Activated CD4-positive, alpha-beta T cell treated with anti-CD3 and anti-CD28 coated beads, Interleukin-2, amount 10 ng/mL, durations not matched to agents 7 days and 5 days (primary cell): ENCODE data around the gene NEK3. TPM values are rescaled to one million over a fixed set of nuclear protein-coding genes. Genes with fewer than 3 reads are reported as not detected.
"Not testable (repeated sequence)": the region's sequence is repeated elsewhere in the genome, so short reads cannot be mapped to it uniquely, and the experiment has no call there.

ENCODE experiments used
- CTCF ChIA-PET: fragments of 350-600 bp; sonication (Branson Sonifier 250); formaldehyde crosslinking; loops from one replicate; lab custom pipeline; 2021; ENCODE audit warnings: antibody characterized with exemption; lab: Charles Lee
- POLR2A ChIA-PET: fragments of 350-600 bp; sonication (Branson Sonifier 250); formaldehyde crosslinking; loops from one replicate; lab custom pipeline; 2021; ENCODE audit warnings: antibody characterized with exemption; lab: Charles Lee
- DNase-seq: peaks from one replicate; pipeline ENCODE4 v3.0.0-alpha.2; 2020
- H3K27ac Mint-ChIP-seq: one replicate; pipeline ENCODE4 v1.8.0; 2021; ENCODE audit warnings: mild to moderate bottlenecking, moderate library complexity, mixed read lengths
- H3K27me3 Mint-ChIP-seq: one replicate; pipeline ENCODE4 v1.8.0; 2021; ENCODE audit warnings: mixed read lengths
- H3K36me3 Mint-ChIP-seq: one replicate; pipeline ENCODE4 v1.8.0; 2021; ENCODE audit warnings: low read depth, mixed read lengths
- H3K4me1 Mint-ChIP-seq: one replicate; pipeline ENCODE4 v1.8.0; 2021; ENCODE audit warnings: mixed read lengths
- H3K4me3 Mint-ChIP-seq: one replicate; pipeline ENCODE4 v1.8.0; 2021; ENCODE audit warnings: mild to moderate bottlenecking, moderate library complexity, mixed read lengths
- H3K9me3 Mint-ChIP-seq: one replicate; pipeline ENCODE4 v1.8.0; 2021; ENCODE audit warnings: mixed read lengths
- total RNA-seq, 2 experiments: library from RNA; stranded (reverse); gene quantifications; one replicate each; pipeline ENCODE4 v1.2.3, GENCODE V29; 2021

The NEK3 gene
- total RNA-seq, 2 experiments from 2014 or later = 3.7 to 5.1 TPM

DNA sequence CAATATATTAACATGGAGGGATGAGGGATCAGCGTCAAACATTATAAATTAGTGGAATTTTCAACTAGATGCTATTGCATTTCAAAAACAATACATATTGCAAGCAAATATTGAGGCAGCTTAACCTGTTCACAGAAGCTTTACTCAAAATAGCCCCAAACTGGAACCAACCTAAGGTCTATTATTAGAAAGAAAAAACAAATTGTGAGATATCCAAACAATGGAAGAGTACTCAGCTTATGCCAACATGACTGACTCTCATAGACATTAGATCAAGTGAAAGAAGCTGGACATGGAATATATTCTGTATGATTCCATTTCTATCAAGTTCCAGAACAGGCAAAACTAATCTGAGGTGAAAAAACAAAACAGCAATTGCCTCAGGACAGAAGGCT lies 27.6 kb upstream of the NEK3 start:
- Mint-ChIP-seq H3K9me3 (no peaks in the 10 kb centered on the region), H3K27ac (peak overlapping the region; percentile 2), H3K4me3 (no peak overlapping the region), H3K36me3 (peaks cover 21% of the 10 kb centered on the region), H3K4me1 (peaks cover 39% of the 10 kb centered on the region), H3K27me3 (no peaks in the 10 kb centered on the region)
- ChIA-PET POLR2A (no interaction called here), CTCF (no interaction called here)
- DNase-seq = no peak

DNA sequence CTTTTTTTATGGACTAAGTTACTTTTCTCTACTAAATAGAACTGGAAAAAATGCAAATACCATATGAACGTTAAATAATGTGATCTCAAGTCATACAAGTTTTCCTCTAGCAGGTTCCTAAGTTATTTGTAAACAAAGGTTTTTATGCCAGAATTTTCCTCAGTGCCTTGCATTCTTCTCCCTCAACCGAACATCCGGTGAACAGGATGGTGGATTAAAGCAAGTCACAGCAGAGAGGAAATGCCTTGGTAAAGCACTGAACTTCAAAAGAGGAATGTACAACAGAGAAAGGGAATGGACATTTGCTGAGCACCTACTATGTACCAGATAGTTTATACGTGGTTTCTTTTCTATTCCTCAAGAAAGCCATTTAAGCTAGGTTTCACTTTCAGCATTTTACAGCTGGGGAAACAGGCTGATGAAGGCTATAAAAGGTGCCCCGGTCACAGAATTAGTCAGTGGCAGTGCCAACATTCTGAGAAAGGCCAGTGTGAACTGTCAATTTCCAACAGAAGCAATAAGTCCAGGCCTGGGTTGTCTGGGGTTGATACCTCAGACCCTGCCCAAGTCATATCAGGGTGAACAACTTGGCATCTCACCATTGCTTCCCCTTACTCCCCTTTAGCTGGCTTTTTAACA lies 22.0 kb upstream of the NEK3 start:
- DNase-seq, CTCF ChIA-PET, H3K27ac Mint-ChIP-seq, H3K4me1 Mint-ChIP-seq, H3K27me3 Mint-ChIP-seq, H3K4me3 Mint-ChIP-seq, H3K9me3 Mint-ChIP-seq, POLR2A ChIA-PET: not testable (repeated sequence)
- H3K36me3 Mint-ChIP-seq = peaks cover 34% of the 10 kb centered on the region

DNA sequence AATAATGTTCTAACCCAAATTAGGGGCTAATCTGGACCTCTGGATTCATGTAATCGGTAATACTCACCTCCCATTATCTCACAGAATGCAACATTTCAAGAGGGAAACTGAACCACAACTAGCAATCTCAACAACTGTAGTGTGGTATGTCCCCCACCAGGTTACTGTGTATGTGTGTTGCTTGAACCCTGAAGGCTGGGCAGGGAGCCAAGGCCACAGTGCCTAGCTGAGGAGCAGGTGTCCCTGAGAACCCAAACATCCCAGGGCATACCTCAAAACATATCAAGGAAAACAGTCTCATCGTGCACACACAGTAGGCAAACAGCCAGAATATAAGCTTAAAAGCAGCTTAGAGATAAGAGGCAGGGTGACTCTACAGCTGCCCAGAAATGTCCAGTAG lies 20.5 kb upstream of the NEK3 start:
- Mint-ChIP-seq H3K36me3 (peaks cover 29% of the 10 kb centered on the region), H3K4me3 (no peak overlapping the region), H3K4me1 (peaks cover 4% of the 10 kb centered on the region), H3K27me3 (no peaks in the 10 kb centered on the region), H3K27ac (no peak overlapping the region), H3K9me3 (no peaks in the 10 kb centered on the region)
- ChIA-PET POLR2A (no interaction called here), CTCF (no interaction called here)
- no peak for DNase-seq

DNA sequence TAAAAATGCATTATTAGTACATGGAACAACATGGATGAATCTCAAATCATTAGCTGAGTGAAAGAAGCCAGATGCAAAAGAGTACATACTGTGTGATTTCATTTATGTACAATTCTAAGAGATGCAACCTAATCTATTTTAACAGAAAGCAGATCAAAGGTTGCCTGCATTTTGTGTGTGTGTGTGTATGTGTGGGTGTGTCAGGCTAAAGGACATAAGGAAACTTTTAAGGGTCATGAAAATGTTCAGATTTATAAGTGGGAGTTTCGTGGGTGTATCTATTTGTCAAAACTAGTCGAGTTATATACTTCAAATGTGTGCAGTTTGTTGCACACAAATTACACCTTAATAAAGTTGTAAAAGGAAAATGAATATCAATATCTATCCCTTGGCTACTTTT lies 17.9 kb upstream of the NEK3 start:
- DNase-seq = no peak
- Mint-ChIP-seq H3K27me3 (no peaks in the 10 kb centered on the region), H3K4me3 (no peak overlapping the region), H3K27ac (no peak overlapping the region), H3K36me3 (peaks cover 36% of the 10 kb centered on the region), H3K9me3 (no peaks in the 10 kb centered on the region), H3K4me1 (peaks cover 12% of the 10 kb centered on the region)
- ChIA-PET CTCF (interaction anchor here (0.7 kb wide), 1 partner anchor 18 kb away, joined by 3 read pairs; no protein-coding TSS in a partner anchor), POLR2A (no interaction called here)

DNA sequence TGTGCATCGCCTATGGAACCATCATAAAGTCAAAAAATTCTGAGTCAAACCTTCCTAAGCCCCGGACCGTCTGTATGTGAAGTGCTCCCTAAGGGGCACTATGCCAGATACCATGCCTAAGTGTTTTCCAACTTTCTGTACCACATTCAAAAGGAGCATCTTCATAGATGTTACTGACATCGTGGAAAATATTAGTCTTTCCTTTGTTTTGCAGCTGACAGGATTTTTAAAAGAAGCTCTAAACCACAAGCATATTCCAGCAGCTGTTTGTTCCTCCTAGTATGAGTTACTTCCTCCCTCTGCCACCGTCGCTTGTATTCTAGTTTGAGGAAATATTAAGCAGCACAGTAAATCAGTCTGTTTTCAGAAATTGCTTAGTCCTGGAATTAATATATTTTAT lies 14.6 kb upstream of the NEK3 start:
- not testable (repeated sequence) for H3K4me1 Mint-ChIP-seq, H3K9me3 Mint-ChIP-seq, H3K27ac Mint-ChIP-seq, DNase-seq, H3K27me3 Mint-ChIP-seq, H3K4me3 Mint-ChIP-seq
- peaks cover 29% of the 10 kb centered on the region for H3K36me3 Mint-ChIP-seq
- POLR2A ChIA-PET = interaction anchor here (0.5 kb wide), 1 partner anchor 293 kb away, joined by 3 read pairs; no protein-coding TSS in a partner anchor
- CTCF ChIA-PET = interaction anchor here (0.9 to 3.9 kb wide), 4 partner anchors 10 to 277 kb away, joined by 3 to 14 read pairs (median 4); no protein-coding TSS in a partner anchor

DNA sequence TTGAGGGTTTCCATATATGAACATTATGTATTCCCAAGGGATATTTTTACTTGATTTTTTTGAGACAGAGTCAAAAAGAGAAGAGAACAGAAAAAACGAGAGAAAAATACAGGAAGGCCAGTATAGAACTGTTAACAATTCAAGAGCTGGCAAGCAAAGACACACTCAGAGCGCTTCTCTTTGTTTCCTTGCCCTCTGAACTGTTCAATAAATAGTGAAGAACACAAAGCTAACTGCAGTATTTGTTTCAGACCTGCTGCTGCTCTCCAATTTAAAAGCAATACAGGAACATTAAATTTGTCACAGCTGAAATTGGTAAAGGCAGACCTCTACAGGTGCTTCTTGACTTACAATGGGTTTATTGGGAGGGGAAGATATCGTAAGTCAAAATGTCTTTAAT lies 14.0 kb upstream of the NEK3 start:
- Mint-ChIP-seq H3K4me1 (peaks cover 8% of the 10 kb centered on the region), H3K4me3 (no peak overlapping the region), H3K27me3 (no peaks in the 10 kb centered on the region), H3K36me3 (peaks cover 29% of the 10 kb centered on the region), H3K9me3 (no peaks in the 10 kb centered on the region), H3K27ac (no peak overlapping the region)
- no peak for DNase-seq
- POLR2A ChIA-PET = interaction anchor here (0.5 kb wide), 1 partner anchor 294 kb away, joined by 3 read pairs; no protein-coding TSS in a partner anchor
- CTCF ChIA-PET = interaction anchor here (1.7 to 3.9 kb wide), 2 partner anchors 12 to 277 kb away, joined by 4 to 14 read pairs; no protein-coding TSS in a partner anchor

DNA sequence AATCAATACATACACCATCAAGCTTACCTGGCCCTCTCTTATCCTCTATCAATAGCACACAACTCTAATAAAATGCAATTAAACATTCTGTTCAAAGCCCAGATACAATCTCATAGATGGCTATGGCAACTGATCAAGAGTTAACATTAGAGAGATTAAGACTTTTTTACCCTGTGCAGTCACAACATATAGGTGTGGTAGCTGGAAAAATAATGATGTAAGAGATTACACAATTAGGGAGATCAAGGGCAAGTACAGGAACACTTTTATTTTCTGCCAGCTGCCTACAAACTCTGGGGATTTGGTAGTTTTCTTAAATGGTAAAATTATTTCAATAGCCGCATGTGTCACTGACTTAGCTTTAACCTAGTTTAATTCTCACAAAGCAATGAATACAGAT lies 12.3 kb upstream of the NEK3 start:
- DNase-seq, H3K27ac Mint-ChIP-seq, POLR2A ChIA-PET: not testable (repeated sequence)

DNA sequence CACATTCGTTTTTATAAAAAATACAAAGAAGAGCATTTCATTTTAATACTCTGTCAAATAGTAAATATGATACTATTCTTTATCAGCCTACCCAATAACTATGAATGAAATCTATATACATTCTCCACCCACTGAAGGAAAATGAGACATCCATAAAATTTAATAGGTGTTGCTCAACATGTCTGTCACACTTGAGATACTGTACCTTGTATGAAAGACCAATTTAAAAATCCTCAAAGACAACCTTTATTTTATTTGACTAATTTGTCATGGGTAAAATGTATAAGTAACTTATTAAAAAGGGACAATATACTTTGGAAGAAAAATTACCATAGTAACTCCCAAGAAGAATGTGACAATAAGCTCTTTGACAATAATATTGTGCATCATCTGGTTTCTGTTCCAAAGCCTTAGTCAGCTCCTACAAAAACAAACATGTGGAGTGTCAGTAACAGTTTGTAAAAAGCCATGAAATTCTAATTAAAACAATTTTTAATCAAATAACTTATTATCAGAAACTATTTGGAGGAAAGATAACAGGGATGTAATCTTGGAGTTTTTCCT lies 11.5 kb upstream of the NEK3 start:
- H3K9me3 Mint-ChIP-seq, H3K4me1 Mint-ChIP-seq, H3K27me3 Mint-ChIP-seq, DNase-seq, H3K4me3 Mint-ChIP-seq, POLR2A ChIA-PET, H3K27ac Mint-ChIP-seq: not testable (repeated sequence)
- CTCF ChIA-PET = interaction anchor here (1.3 to 1.6 kb wide), 2 partner anchors 11 to 43 kb away, joined by 3 to 5 read pairs; no protein-coding TSS in a partner anchor
- peaks cover 29% of the 10 kb centered on the region for H3K36me3 Mint-ChIP-seq

More for the DNA sequence above, 12.3 kb upstream of the NEK3 start:
- H3K9me3 Mint-ChIP-seq, H3K27me3 Mint-ChIP-seq, H3K4me1 Mint-ChIP-seq, H3K4me3 Mint-ChIP-seq: not testable (repeated sequence)
- peaks cover 26% of the 10 kb centered on the region for H3K36me3 Mint-ChIP-seq
- CTCF ChIA-PET = interaction anchor here (1.3 to 3.9 kb wide), 2 partner anchors 10 to 44 kb away, joined by 3 to 14 read pairs; no protein-coding TSS in a partner anchor

DNA sequence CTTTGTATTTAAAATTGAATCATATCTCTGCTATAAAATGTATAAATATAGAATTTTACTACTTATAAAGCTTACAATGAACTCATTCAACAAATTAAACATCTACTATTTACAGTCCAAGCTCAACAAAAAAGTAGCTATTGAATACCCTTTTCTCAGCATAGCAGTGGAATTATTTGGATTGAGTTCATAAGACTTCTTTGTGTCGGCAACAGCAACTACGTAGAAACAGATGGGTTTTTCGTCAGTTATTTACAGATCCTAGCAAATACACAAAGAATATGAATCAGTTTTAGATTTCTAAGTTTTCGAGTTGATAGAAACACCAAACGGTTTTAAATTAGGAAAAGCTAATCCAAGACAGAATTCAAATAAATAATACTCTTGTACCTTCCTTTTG lies 10.4 kb upstream of the NEK3 start:
- Mint-ChIP-seq H3K9me3 (no peaks in the 10 kb centered on the region), H3K4me1 (peaks cover 8% of the 10 kb centered on the region), H3K36me3 (peaks cover 30% of the 10 kb centered on the region), H3K4me3 (no peak overlapping the region), H3K27ac (no peak overlapping the region), H3K27me3 (no peaks in the 10 kb centered on the region)
- DNase-seq = no peak
- ChIA-PET POLR2A (interaction anchor here (0.6 kb wide), 1 partner anchor 287 kb away, joined by 6 read pairs; no protein-coding TSS in a partner anchor), CTCF (interaction anchor here (1.6 kb wide), 1 partner anchor 10 kb away, joined by 5 read pairs; no protein-coding TSS in a partner anchor)

DNA sequence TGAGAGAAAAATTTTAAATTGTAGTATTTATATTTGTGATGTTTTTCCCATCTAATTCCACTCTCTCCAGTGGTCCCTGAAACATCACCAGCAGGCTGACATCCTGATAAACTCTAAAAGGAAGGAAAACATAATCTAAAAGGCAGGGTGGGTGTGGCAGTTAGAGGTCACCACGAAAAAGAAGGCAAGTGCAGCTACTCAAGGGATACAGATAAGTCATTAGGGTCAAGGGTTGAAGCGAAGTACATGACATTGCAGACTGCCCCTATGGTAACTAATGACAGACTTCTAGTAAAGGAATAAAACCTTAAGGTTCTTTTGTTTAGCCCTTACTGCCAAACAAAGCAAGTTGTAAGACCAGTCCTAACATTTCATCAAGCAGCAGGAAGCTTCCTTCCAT lies 6.0 kb upstream of the NEK3 start:
- POLR2A ChIA-PET = no interaction called here
- CTCF ChIA-PET = no interaction called here
- no peak overlapping the region for H3K4me3 Mint-ChIP-seq

DNA sequence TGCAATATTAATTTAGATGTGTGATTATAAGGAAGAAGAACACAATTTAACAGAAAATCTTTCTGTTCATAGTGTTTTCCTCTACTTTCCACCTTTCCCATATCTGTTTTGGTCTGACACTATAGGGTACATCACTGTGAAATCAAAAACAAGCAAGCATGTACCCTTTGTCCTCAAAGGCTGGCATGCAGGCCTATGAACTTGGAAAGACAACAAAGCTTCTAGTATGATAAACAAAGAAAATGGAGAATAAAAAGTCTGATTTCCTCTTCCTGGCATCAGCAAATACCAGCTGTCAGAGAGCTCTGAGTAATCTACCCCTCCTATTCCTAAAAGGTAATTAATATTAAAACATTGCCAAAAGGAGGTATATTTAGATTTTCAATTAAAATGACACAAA lies 5.6 kb upstream of the NEK3 start:
- Mint-ChIP-seq H3K4me3 (no peak overlapping the region), H3K9me3 (no peaks in the 10 kb centered on the region)
- CTCF ChIA-PET = interaction anchor here (1.0 kb wide), 2 partner anchors 9 to 10 kb away, joined by 3 read pairs; no protein-coding TSS in a partner anchor

More for the DNA sequence above, 6.0 kb upstream of the NEK3 start:
- H3K27me3 Mint-ChIP-seq = no peaks in the 10 kb centered on the region
- no peak for DNase-seq
- peaks cover 22% of the 10 kb centered on the region for H3K4me1 Mint-ChIP-seq
- H3K27ac Mint-ChIP-seq = no peak overlapping the region
- peaks cover 10% of the 10 kb centered on the region for H3K36me3 Mint-ChIP-seq
- H3K9me3 Mint-ChIP-seq = no peaks in the 10 kb centered on the region

DNA sequence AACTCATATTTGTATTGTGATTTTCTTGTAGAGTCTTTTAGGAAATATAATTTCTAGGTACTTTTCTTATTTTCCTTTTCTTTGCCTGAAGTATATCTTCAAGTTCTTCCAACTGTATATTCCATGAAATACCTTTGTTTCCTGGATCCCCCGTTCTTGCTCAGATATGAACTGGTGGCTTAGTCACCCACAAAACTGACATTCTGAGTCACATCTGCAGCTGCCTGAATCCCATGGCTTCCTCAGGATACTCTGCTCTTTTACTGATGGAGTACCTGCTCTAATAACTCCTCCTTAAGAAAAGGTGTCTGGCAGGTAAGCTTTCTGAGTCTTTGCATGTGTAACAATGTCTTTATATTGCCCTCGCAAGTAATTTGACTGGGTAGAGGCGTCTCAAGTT lies 4.5 kb upstream of the NEK3 start:
- not testable (repeated sequence) for H3K27ac Mint-ChIP-seq, H3K27me3 Mint-ChIP-seq, H3K9me3 Mint-ChIP-seq, DNase-seq, H3K4me3 Mint-ChIP-seq
- ChIA-PET CTCF (interaction anchor here (0.6 to 1.0 kb wide), 3 partner anchors 8 to 11 kb away, joined by 3 read pairs; no protein-coding TSS in a partner anchor), POLR2A (interaction anchor here (0.6 kb wide), 1 partner anchor 323 kb away, joined by 4 read pairs; no protein-coding TSS in a partner anchor)
- H3K4me1 Mint-ChIP-seq = peaks cover 31% of the 10 kb centered on the region
- H3K36me3 Mint-ChIP-seq = peaks cover 10% of the 10 kb centered on the region

More for the DNA sequence above, 5.6 kb upstream of the NEK3 start:
- no peaks in the 10 kb centered on the region for H3K27me3 Mint-ChIP-seq
- H3K4me1 Mint-ChIP-seq = peaks cover 25% of the 10 kb centered on the region
- POLR2A ChIA-PET = no interaction called here
- H3K36me3 Mint-ChIP-seq = peaks cover 10% of the 10 kb centered on the region
- no peak for DNase-seq
- no peak overlapping the region for H3K27ac Mint-ChIP-seq
